ENCODE measurements around the gene GABRB2.

Gene GABRB2

GRCh38 chr5:161373345-161373707, 173.2 kb downstream of the GABRB2 start:
- no peak for DNase-seq (ENCODE audit: low read depth, low spot score)
- no peak overlapping the region for H3K4me3 ChIP-seq (ENCODE audit: low read depth, low read length)
- in situ Hi-C loops (cut with HindIII; ENCODE audit: low sequenced_read_pairs): no loop called here
- TF ChIP-seq CTCF (IDR thresholded peaks at IDR 0.05; ENCODE audit: low read depth, low read length): no peak

GRCh38 chr5:161372682-161373344, 173.7 kb downstream of the GABRB2 start:
- no peak overlapping the region for H3K4me3 ChIP-seq (ENCODE audit: low read depth, low read length)
- TF ChIP-seq CTCF (IDR thresholded peaks at IDR 0.05; ENCODE audit: low read depth, low read length): no peak
- DNase-seq (ENCODE audit: low read depth, low spot score): no peak
- in situ Hi-C loops (cut with HindIII; ENCODE audit: low sequenced_read_pairs): no loop called here

- H3K4me3 ChIP-seq (ENCODE audit: low read depth, low read length): no peak overlapping the region
- in situ Hi-C loops (cut with HindIII; ENCODE audit: low sequenced_read_pairs): no loop called here
- no peak for DNase-seq (ENCODE audit: low read depth, low spot score)
- TF ChIP-seq CTCF (IDR thresholded peaks at IDR 0.05; ENCODE audit: low read depth, low read length): no peak
These were observed 177.5 kb downstream of the GABRB2 start for GRCh38 chr5:161369022-161369421.

- TF ChIP-seq CTCF (IDR thresholded peaks at IDR 0.05; ENCODE audit: low read depth, low read length): no peak
- no peak overlapping the region for H3K4me3 ChIP-seq (ENCODE audit: low read depth, low read length)
- DNase-seq (ENCODE audit: low read depth, low spot score): no peak
- in situ Hi-C loops (cut with HindIII; ENCODE audit: low sequenced_read_pairs): no loop called here
These were observed 188.1 kb downstream of the GABRB2 start for GRCh38 chr5:161358446-161358845.

- H3K4me3 ChIP-seq (ENCODE audit: low read depth, low read length): no peak overlapping the region
- in situ Hi-C loops (cut with HindIII; ENCODE audit: low sequenced_read_pairs): no loop called here
- no peak for DNase-seq (ENCODE audit: low read depth, low spot score)
- TF ChIP-seq CTCF (IDR thresholded peaks at IDR 0.05; ENCODE audit: low read depth, low read length): no peak
These were observed 202.3 kb downstream of the GABRB2 start for GRCh38 chr5:161344234-161344633.

- DNase-seq (ENCODE audit: low read depth, low spot score): no peak
These were observed 203.6 kb downstream of the GABRB2 start for GRCh38 chr5:161342886-161343285.

More at GRCh38 chr5:161342886-161343285, 203.6 kb downstream of the GABRB2 start:
- in situ Hi-C loops (cut with HindIII; ENCODE audit: low sequenced_read_pairs): no loop called here
- TF ChIP-seq CTCF (IDR thresholded peaks at IDR 0.05; ENCODE audit: low read depth, low read length): no peak
- no peak overlapping the region for H3K4me3 ChIP-seq (ENCODE audit: low read depth, low read length)
